ENCODE data around the gene LRPPRC.

The LRPPRC gene

GRCh38 chr2:43852196-43852730 lies 143.5 kb downstream of the LRPPRC start:
- FAIRE-seq: no peak

DNA sequence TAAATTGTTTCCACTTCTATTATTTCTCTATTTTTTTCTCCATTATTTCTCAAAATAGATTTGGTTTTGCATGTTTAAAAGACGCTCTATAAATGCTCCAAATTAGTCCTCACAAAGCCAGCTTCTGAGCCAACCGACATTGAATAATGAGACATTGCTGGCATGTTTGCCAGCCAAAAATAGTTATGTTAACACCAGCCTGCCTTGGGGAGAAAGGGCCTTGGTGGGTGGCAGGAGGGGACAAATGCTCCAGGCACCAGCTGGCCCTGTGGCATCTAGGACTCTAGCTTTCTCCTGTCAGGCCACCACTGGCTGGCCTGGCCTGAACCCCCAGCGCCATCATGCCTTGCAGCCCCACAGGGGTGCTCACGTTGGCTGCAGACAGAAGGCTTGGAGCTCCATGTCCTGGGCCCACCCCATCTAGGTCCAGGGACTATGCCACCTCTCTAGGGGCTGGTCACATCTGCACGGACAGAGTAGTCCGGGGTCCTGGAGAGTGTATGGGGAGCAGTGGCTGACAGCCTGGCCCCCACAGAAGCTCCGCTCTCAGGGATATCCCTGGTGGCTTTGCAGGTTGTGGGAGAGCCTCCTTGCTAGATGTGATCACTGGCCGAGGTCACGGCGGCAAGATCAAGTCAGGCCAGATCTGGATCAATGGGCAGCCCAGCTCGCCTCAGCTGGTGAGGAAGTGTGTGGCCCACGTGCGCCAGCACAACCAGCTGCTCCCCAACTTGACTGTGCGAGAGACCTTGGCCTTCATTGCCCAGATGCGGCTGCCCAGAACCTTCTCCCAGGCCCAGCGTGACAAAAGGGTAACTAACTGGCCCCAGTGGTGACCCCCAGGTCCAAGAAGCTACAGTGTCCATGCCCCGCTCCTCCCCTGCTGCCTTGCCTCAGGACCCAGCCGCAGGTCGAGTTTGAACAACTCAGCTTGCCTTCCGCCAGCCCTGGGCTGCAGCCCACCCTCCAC lies 144.5 kb downstream of the LRPPRC start:
- FAIRE-seq: no peak

- no peak for FAIRE-seq
These were observed 147.6 kb downstream of the LRPPRC start for GRCh38 chr2:43848214-43848613.

- FAIRE-seq: no peak
These were observed 149.5 kb downstream of the LRPPRC start for GRCh38 chr2:43846140-43846793.

DNA sequence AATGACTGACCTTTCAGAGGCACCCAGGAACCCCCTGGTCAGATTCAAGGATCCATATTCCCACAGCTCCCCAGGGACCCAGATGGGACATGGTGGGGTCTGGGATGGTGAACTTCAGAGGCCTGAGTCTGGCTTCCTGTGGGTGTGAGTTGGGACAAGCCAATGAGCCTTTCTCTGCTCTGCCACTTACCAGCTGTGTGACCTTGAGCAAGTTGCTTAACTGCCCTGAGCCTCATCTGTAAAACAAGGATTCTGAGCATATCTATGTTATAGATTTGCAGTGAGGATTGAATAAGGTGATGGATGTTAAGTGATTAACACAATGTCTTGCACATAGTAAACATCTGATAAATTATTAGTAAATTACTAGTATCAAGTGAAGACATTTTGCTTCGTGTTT lies 150.6 kb downstream of the LRPPRC start:
- no peak for FAIRE-seq

DNA sequence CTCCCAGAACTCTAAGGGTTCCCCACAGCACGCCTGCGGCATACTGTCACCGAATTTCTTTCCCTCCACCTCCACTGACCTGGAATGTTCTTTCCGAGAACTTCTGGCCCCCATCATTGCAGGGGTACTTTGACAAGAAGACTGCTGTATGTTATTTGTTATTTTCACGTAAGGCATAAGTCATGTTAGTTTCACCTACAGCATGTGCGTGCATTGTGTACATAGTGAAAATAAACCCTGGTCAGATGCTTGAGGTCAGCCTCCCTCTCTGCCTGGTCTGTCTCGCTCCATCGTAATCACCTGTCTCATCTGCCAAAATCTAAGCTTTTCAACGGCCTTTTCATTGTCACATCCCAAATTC lies 152.9 kb downstream of the LRPPRC start:
- no peak for FAIRE-seq

DNA sequence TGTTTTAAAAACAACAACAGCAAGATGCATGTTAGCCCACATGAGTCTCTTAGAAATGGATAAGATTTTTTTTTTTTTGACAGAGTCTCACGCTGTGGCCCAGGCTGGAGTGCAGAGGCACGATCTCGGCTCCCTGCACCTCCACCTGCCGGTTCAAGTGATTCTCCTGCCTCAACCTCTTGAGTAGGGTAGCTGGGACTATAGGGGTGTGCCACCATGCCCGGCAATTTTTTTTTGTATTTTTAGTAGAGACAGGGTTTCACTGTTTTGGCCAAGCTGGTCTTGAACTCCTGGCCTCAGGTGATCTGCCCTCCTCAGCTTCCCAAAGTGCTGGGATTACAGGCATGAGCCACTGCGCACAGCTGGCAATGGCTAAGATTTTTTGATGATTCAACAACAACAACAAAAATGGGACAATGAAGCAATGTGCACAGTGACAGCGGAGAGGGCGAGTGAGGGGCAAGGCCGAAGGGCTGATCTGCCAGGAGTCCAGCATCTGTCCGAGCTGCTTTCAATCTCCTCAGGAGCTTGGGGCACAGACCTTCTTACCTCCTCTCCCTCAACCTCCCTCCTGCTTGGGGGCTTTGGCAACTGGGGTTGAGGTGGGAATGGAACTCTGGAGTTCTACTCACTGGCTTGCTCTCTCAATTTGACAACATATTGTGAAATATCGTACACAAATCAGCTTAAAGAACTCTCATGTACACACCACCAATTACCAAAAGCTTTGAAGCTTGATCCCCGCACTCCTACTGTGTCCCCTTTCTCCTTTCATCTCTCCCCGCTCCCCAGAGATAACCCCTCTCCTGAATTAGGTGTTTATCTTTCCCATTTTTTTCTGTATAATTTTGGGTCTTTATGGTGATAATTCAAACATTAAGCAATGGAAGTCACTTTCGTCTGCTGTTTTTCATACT lies 153.6 kb downstream of the LRPPRC start:
- FAIRE-seq: no peak

GRCh38 chr2:43840965-43841364 lies 154.8 kb downstream of the LRPPRC start:
- FAIRE-seq: no peak

DNA sequence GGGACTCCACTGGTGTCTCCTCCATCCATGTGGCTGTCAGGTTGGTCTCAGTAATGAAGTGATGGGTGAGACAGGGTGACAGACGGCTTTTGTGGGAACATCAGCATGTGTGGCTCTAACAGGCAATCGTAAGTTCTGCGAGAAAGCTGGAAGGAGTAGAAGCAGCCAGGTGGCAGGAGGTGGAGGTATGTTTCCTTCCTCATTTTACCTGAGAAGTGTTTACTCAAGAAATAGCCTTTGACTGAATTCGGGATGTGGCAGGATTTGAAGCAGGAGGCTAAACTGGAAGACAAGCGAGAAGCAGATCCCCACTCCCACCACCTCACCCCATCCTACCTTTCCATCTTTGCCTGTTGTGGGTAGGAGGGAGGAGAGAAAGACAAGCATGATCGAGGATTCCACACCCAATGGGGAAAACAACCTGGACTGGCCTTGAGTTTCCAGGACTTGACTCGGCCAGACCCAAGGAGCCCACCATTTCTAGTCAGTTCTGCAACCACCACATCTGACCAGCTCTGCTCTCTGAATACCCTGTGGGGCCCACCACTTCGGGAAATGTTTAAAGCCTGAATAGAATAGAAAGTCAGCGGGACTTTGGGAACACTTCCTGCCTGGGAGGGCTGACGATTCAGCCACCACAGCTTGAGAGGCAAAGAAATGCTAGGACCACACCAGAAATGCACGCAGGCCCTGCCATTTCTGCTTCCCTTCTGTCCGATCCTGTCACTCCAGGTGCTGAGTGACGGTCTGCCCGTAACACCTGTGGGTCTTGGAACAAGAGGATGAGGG lies 155.8 kb downstream of the LRPPRC start:
- no peak for FAIRE-seq

GRCh38 chr2:43838560-43839267 lies 157.1 kb downstream of the LRPPRC start, which contains the start of the genes ABCG5 and ABCG8:
TSS of gene ABCG5 (minus strand) at chr2:43838839. CDS start at chr2:43838679, 160 bp downstream.
TSS of gene ABCG8 (plus strand) at chr2:43838971. CDS start at chr2:43839054, 83 bp downstream.
- no peak for FAIRE-seq

DNA sequence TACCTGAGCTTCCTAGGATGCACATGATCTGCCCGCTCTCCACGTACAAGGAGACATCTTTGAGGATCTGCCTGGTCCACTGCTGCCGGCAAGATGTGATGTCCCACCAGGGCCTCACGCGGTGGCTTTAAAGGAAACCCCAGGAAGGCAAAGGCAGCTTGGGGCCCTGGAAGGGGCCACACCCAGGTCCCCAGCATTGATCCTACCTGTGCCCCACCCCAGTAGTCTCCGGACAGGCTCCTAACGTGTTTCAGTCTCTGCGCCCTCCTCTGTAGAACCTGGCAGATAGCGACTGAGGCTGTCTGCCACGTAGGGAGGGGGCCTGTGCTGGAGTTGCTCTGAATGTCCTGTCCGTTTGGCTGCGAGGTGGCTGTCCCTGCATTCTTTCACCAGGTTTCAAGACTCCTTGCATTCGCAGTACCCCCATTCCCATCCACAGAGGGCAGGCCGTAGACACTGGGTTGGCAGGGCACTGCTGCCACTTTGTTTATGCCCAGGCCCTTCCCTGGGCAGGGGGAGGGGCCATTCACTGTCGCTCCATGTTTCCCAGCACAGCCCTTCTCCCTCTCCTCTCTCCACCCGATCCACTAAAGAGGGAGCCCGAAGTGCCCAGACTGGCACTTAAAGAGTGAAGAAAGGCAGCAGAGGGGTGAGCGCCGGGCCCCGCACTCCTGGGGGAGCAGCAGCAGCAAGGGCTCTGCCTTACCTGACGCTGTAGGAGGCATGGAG lies 157.8 kb downstream of the LRPPRC start:
- no peak for FAIRE-seq

GRCh38 chr2:43837033-43837432 lies 158.8 kb downstream of the LRPPRC start:
- FAIRE-seq: no peak
